ENCODE measurements around the gene MLN. TPM values are rescaled to one million over a fixed set of nuclear protein-coding genes. Genes with fewer than 3 reads are reported as not detected.

Gene MLN
- total and polyA plus RNA-seq, 2 experiments from 2014 or later, result not detected

- peak overlapping the region; percentile 71 for H3K4me2 ChIP-seq
- no peaks in the 10 kb centered on the region for H3K79me2 ChIP-seq (replicated peaks; ENCODE audit: insufficient read depth)
- H3K27ac ChIP-seq (ENCODE audit: low read depth), result peak overlapping the region; percentile 76
- H3K27me3 ChIP-seq (ENCODE audit: insufficient read depth), result no peaks in the 10 kb centered on the region
- H2AFZ ChIP-seq, result no peak overlapping the region
- H3K27ac Mint-ChIP-seq, result peak overlapping the region; percentile 83; the same call in 1 of the 2 replicates
- no peak overlapping the region for H3K4me3 ChIP-seq
- peaks cover 10% of the 10 kb centered on the region for H3K27me3 Mint-ChIP-seq (ENCODE audit: insufficient read depth, low read depth, poor library complexity)
- H3F3A ChIP-seq (replicated peaks; ENCODE audit: low read depth), result peaks cover 19% of the 10 kb centered on the region; the same call in 1 of the 2 replicates
- ATAC-seq (peak; percentile 12), DNase-seq (ENCODE audit: low spot score) (no peak)
- H3K4me1 ChIP-seq (ENCODE audit: insufficient read depth), result peaks cover 59% of the 10 kb centered on the region
- peak overlapping the region; percentile 35; the same call in 1 of the 3 replicates for H3K4me3 Mint-ChIP-seq
- no peaks in the 10 kb centered on the region for H4K20me1 ChIP-seq (replicated peaks; ENCODE audit: insufficient read depth)
- TF ChIP-seq, protein P1, sequence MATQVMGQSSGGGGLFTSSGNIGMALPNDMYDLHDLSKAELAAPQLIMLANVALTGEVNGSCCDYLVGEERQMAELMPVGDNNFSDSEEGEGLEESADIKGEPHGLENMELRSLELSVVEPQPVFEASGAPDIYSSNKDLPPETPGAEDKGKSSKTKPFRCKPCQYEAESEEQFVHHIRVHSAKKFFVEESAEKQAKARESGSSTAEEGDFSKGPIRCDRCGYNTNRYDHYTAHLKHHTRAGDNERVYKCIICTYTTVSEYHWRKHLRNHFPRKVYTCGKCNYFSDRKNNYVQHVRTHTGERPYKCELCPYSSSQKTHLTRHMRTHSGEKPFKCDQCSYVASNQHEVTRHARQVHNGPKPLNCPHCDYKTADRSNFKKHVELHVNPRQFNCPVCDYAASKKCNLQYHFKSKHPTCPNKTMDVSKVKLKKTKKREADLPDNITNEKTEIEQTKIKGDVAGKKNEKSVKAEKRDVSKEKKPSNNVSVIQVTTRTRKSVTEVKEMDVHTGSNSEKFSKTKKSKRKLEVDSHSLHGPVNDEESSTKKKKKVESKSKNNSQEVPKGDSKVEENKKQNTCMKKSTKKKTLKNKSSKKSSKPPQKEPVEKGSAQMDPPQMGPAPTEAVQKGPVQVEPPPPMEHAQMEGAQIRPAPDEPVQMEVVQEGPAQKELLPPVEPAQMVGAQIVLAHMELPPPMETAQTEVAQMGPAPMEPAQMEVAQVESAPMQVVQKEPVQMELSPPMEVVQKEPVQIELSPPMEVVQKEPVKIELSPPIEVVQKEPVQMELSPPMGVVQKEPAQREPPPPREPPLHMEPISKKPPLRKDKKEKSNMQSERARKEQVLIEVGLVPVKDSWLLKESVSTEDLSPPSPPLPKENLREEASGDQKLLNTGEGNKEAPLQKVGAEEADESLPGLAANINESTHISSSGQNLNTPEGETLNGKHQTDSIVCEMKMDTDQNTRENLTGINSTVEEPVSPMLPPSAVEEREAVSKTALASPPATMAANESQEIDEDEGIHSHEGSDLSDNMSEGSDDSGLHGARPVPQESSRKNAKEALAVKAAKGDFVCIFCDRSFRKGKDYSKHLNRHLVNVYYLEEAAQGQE (IDR thresholded peaks at IDR 0.05; ENCODE audit: unreplicated experiment), result peak; percentile 36
- TF ChIP-seq NANOG (IDR thresholded peaks at IDR 0.05; ENCODE audit: borderline replicate concordance), result no peak
- no peak for TF ChIP-seq ZNF114 (CRISPR knock-in tag; IDR thresholded peaks at IDR 0.05)
- H3K36me3 ChIP-seq (ENCODE audit: insufficient read depth), result no peaks in the 10 kb centered on the region
- peaks cover 62% of the 10 kb centered on the region for H3K4me1 Mint-ChIP-seq
- no peaks in the 10 kb centered on the region for H3K36me3 Mint-ChIP-seq (ENCODE audit: low read depth)
- H3K9me2 ChIP-seq (ENCODE audit: insufficient read depth), result no peaks in the 10 kb centered on the region
- no peaks in the 10 kb centered on the region for H3K9me3 Mint-ChIP-seq
Measured at GRCh38 chr6:33813246-33813904, 9.6 kb upstream of the MLN start.

DNA sequence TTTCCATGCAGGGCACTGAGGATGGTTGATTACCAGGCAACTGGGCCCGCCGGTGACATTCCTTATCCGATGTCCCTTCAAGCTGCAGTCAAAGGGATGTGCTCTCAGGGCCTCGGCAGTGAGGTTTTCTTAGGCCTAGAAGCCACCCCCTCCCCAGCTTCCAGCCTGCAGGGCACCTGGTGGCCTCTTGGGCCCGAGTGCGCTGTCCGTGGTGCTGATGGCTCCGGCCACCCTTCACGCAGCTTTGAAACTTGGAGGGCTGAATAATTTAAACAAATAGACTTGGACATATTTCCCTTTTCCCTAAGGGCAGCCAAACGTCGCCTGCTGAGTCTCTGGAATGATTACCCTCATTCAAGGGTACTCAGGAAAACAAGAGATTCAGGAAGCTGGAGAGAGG is 8.9 kb upstream of the MLN start:
- Histone ChIP-seq H2AFZ (no peak overlapping the region), H3K4me2 (peak overlapping the region; percentile 71; the same call in 1 of the 2 replicates), H3K79me2 (replicated peaks; ENCODE audit: insufficient read depth) (no peaks in the 10 kb centered on the region), H3K9me2 (ENCODE audit: insufficient read depth) (no peaks in the 10 kb centered on the region), H3F3A (replicated peaks; ENCODE audit: low read depth) (peaks cover 19% of the 10 kb centered on the region; the same call in 1 of the 2 replicates), H4K20me1 (replicated peaks; ENCODE audit: insufficient read depth) (no peaks in the 10 kb centered on the region), H3K4me3 (no peak overlapping the region; the same call in 1 of the 2 replicates), H3K27ac (ENCODE audit: low read depth) (0 out of 2 replicates have a peak overlapping the region, but pooled peaks have one; percentile 52), H3K36me3 (ENCODE audit: insufficient read depth) (no peaks in the 10 kb centered on the region), H3K4me1 (ENCODE audit: insufficient read depth) (peaks cover 66% of the 10 kb centered on the region), H3K27me3 (ENCODE audit: insufficient read depth) (no peaks in the 10 kb centered on the region)
- DNase-seq (ENCODE audit: low spot score) (peak; percentile 95), ATAC-seq (peak; percentile 69)
- Mint-ChIP-seq H3K27ac (no peak overlapping the region), H3K4me1 (peaks cover 69% of the 10 kb centered on the region), H3K27me3 (ENCODE audit: insufficient read depth, low read depth, poor library complexity) (peaks cover 8% of the 10 kb centered on the region), H3K36me3 (ENCODE audit: low read depth) (no peaks in the 10 kb centered on the region), H3K9me3 (no peaks in the 10 kb centered on the region), H3K4me3 (no peak overlapping the region; the same call in 2 of the 3 replicates)
- no peak for TF ChIP-seq CREB1 (CRISPR knock-in tag; IDR thresholded peaks at IDR 0.05; ENCODE audit: low read depth)
- no peak for TF ChIP-seq JUNB (IDR thresholded peaks at IDR 0.05; ENCODE audit: unreplicated experiment)
- no peak for TF ChIP-seq ZNF331 (CRISPR knock-in tag; IDR thresholded peaks at IDR 0.05; ENCODE audit: low read depth)
- no peak for TF ChIP-seq ZNF114 (CRISPR knock-in tag; IDR thresholded peaks at IDR 0.05)
- TF ChIP-seq NANOG (IDR thresholded peaks at IDR 0.05; ENCODE audit: borderline replicate concordance), result no peak
- TF ChIP-seq EZH2phosphoT487 (IDR thresholded peaks at IDR 0.05; ENCODE audit: unreplicated experiment), result no peak
- TF ChIP-seq, protein P1 (IDR thresholded peaks at IDR 0.05; ENCODE audit: unreplicated experiment), result peak; percentile 99
- TF ChIP-seq, protein P2, sequence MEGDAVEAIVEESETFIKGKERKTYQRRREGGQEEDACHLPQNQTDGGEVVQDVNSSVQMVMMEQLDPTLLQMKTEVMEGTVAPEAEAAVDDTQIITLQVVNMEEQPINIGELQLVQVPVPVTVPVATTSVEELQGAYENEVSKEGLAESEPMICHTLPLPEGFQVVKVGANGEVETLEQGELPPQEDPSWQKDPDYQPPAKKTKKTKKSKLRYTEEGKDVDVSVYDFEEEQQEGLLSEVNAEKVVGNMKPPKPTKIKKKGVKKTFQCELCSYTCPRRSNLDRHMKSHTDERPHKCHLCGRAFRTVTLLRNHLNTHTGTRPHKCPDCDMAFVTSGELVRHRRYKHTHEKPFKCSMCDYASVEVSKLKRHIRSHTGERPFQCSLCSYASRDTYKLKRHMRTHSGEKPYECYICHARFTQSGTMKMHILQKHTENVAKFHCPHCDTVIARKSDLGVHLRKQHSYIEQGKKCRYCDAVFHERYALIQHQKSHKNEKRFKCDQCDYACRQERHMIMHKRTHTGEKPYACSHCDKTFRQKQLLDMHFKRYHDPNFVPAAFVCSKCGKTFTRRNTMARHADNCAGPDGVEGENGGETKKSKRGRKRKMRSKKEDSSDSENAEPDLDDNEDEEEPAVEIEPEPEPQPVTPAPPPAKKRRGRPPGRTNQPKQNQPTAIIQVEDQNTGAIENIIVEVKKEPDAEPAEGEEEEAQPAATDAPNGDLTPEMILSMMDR (conservative IDR thresholded peaks at IDR 0.05; ENCODE audit: low read depth in 2 of 2), result peak; percentile 13 to 35; a peak in 2 of 4 replicates
